ENCODE measurements around the gene CDC42EP4. TPM values are rescaled to one million over a fixed set of nuclear protein-coding genes. Genes with fewer than 3 reads are reported as not detected.

The CDC42EP4 gene
- total and polyA plus RNA-seq, 2 donors from 2014 or later = 26.2 to 76.9 TPM

DNA sequence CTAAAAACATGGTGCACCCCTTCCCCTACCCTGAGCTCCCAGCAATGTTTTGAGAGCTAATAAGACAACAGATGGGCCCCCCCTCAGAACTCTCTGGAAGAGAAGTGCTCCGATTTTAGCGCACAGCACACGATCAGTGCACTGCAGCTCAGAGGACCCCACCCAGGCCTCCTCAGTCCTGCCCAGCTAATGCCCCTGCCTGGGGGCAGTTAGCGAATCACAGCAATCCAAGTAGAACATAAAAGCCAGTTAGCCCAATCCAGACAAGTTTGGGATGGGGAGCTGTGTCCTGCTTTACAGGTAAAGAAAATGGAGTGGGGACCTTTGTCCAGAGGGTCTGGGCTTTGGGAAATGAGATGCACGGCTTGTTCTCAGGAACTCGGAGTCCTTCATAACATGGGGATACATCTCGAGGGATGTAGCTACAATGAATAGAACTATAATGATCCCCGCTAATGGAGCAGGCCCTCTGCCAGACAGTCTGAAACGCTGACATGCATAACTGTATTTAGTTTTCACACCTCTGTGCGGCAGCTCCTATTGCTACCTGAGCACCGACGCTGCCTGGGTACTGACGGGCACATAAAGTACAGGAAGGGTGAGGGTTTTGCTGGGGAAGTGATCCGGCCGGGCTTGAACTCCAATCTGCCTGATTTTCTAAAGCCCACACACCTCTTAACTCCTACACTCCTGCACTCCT, 29.7 kb upstream of the CDC42EP4 start:
- TF ChIP-seq CTCF (IDR thresholded peaks at IDR 0.05; ENCODE audit: borderline replicate concordance, extremely low read depth, insufficient read depth) = no peak
- Histone ChIP-seq H3K9me3 (ENCODE audit: control insufficient read depth in 2 of 3, insufficient read depth in 1 of 3, low read length in 3 of 3) (no peaks in the 10 kb centered on the region), H3K4me1 (ENCODE audit: control insufficient read depth in 2 of 3, insufficient read depth in 2 of 3, low read depth in 1 of 3, low read length in 3 of 3) (peaks cover 0 to 10% (median 2%) of the 10 kb centered on the region in 3 donors), H3K36me3 (ENCODE audit: control insufficient read depth in 2 of 3, insufficient read depth in 3 of 3, low read length in 3 of 3) (no peaks in the 10 kb centered on the region), H3K27me3 (ENCODE audit: control insufficient read depth, insufficient read depth, low read length) (no peaks in the 10 kb centered on the region), H3K9ac (ENCODE audit: low read length in 3 of 3) (no peak overlapping the region), H3K27ac (ENCODE audit: low read depth in 2 of 2, low read length in 2 of 2) (no peak overlapping the region), H3K4me3 (ENCODE audit: low read length in 3 of 3) (no peak overlapping the region)
- intact Hi-C loops (cut with DNase I) = no loop called here
- no peak for FAIRE-seq
- peak in 1 of 5 donors; percentile 45 for DNase-seq

GRCh38 chr17:73340093-73340596, 28.3 kb upstream of the CDC42EP4 start:
- peak; percentile 5 for TF ChIP-seq CTCF (IDR thresholded peaks at IDR 0.05; ENCODE audit: borderline replicate concordance, extremely low read depth, insufficient read depth)
- H3K4me1 ChIP-seq (ENCODE audit: control insufficient read depth in 2 of 3, insufficient read depth in 2 of 3, low read depth in 1 of 3, low read length in 3 of 3) = peaks cover 0 to 10% (median 2%) of the 10 kb centered on the region in 3 donors
- no peaks in the 10 kb centered on the region for H3K36me3 ChIP-seq (ENCODE audit: control insufficient read depth in 2 of 3, insufficient read depth in 3 of 3, low read length in 3 of 3)
- DNase-seq (no peak), FAIRE-seq (no peak)
- no peak overlapping the region for H3K27ac ChIP-seq (ENCODE audit: low read depth in 2 of 2, low read length in 2 of 2)
- no peak overlapping the region for H3K9ac ChIP-seq (ENCODE audit: low read length in 3 of 3)
- no peak overlapping the region for H3K4me3 ChIP-seq (ENCODE audit: low read length in 3 of 3)
- intact Hi-C loops (cut with DNase I) = no loop called here
- H3K9me3 ChIP-seq (ENCODE audit: control insufficient read depth in 2 of 3, insufficient read depth in 1 of 3, low read length in 3 of 3) = no peaks in the 10 kb centered on the region
- H3K27me3 ChIP-seq (ENCODE audit: control insufficient read depth, insufficient read depth, low read length) = no peaks in the 10 kb centered on the region

- Histone ChIP-seq H3K27ac (ENCODE audit: low read depth in 2 of 2, low read length in 2 of 2) (no peak overlapping the region), H3K36me3 (ENCODE audit: control insufficient read depth in 2 of 3, insufficient read depth in 3 of 3, low read length in 3 of 3) (no peaks in the 10 kb centered on the region), H3K27me3 (ENCODE audit: control insufficient read depth, insufficient read depth, low read length) (no peaks in the 10 kb centered on the region), H3K4me3 (ENCODE audit: low read length in 3 of 3) (no peak overlapping the region), H3K9ac (ENCODE audit: low read length in 3 of 3) (no peak overlapping the region), H3K4me1 (ENCODE audit: control insufficient read depth in 2 of 3, insufficient read depth in 2 of 3, low read depth in 1 of 3, low read length in 3 of 3) (peaks cover 0 to 9% (median 2%) of the 10 kb centered on the region in 3 donors), H3K9me3 (ENCODE audit: control insufficient read depth in 2 of 3, insufficient read depth in 1 of 3, low read length in 3 of 3) (no peaks in the 10 kb centered on the region)
- FAIRE-seq = no peak
- intact Hi-C loops (cut with DNase I) = no loop called here
- DNase-seq = peak in 2 of 5 donors; percentile 47 to 69
- no peak for TF ChIP-seq CTCF (IDR thresholded peaks at IDR 0.05; ENCODE audit: borderline replicate concordance, extremely low read depth, insufficient read depth)
These were observed 26.9 kb upstream of the CDC42EP4 start for GRCh38 chr17:73338566-73339197.
